ENCODE results near the gene SLC4A4. TPM values are rescaled to one million over a fixed set of nuclear protein-coding genes. Genes with fewer than 3 reads are reported as not detected.

The SLC4A4 gene
- total RNA-seq, 1 experiment from 2014 or later = not detected

DNA sequence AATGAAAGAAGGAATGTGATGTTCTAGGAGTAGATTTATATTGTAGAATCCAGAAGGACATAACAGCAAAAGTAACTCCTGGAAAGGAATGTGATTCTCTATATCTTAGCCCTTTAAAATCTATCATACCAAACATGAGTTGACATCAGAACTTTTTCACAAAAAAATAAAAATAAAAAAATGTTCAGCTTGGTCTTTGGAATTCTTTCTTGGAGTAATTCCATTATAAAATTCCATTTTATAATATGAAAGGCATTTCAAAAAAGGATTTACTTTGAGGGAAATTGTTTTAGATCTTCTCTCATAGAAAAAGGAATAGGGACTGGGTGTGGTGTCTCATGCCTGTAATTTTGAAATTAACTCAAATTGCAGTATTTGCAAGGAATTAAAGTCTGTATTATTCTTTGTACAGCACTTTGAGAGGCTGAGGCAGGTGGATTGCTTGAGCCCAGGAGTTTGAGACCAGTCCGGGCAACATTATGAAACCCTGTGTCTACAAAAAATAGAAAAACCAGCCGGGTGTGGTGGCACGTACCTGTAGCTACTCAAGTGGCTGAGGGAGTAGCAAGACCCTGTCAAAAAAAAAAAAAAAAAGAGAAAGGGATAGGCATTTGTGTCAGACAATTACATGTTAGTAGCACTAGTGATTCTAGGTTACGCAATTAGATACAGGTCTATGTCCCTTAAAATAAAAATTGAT lies 134.9 kb downstream of the SLC4A4 start:
- Mint-ChIP-seq H3K4me3 (ENCODE audit: unreplicated experiment) (no peak overlapping the region), H3K36me3 (ENCODE audit: insufficient read depth, unreplicated experiment) (no peaks in the 10 kb centered on the region), H3K9me3 (ENCODE audit: unreplicated experiment) (no peaks in the 10 kb centered on the region), H3K27ac (ENCODE audit: low read depth, unreplicated experiment) (no peak overlapping the region), H3K27me3 (ENCODE audit: insufficient read depth, unreplicated experiment) (no peaks in the 10 kb centered on the region), H3K4me1 (ENCODE audit: insufficient read depth, unreplicated experiment) (no peaks in the 10 kb centered on the region)
- no TSS peak for BruUV-seq (replicated peaks)
- intact Hi-C loops (cut with micrococcal nuclease) = no loop called here
- DNase-seq (ENCODE audit: unreplicated experiment) = no peak
- ChIA-PET POLR2A (interaction anchor here (0.6 kb wide), 1 partner anchor 9 kb away, joined by 3 read pairs; no protein-coding TSS in a partner anchor), CTCF (interaction anchor here (0.7 kb wide), 1 partner anchor 186 kb away, joined by 3 read pairs; no protein-coding TSS in a partner anchor)
- TF ChIP-seq, protein P1, sequence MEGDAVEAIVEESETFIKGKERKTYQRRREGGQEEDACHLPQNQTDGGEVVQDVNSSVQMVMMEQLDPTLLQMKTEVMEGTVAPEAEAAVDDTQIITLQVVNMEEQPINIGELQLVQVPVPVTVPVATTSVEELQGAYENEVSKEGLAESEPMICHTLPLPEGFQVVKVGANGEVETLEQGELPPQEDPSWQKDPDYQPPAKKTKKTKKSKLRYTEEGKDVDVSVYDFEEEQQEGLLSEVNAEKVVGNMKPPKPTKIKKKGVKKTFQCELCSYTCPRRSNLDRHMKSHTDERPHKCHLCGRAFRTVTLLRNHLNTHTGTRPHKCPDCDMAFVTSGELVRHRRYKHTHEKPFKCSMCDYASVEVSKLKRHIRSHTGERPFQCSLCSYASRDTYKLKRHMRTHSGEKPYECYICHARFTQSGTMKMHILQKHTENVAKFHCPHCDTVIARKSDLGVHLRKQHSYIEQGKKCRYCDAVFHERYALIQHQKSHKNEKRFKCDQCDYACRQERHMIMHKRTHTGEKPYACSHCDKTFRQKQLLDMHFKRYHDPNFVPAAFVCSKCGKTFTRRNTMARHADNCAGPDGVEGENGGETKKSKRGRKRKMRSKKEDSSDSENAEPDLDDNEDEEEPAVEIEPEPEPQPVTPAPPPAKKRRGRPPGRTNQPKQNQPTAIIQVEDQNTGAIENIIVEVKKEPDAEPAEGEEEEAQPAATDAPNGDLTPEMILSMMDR (IDR thresholded peaks at IDR 0.05; ENCODE audit: unreplicated experiment) = no peak

DNA sequence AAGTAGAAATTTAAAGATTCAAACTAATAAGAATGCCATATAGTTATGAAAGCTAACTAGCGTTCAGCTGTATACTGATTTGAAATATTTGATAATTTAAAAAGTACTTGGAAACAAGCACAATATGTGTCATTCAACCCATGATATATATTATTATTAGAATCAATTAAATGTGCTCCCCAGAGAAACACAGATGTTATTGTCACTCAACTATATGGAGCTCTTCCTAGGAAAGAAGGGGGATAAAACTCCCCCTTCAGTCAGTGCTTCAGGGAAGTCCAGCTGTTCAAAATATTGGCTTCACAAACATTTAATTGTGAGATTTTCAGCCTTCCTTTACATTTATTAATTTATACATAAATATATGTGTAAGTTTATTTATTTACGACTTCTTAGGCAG lies 135.9 kb downstream of the SLC4A4 start:
- H3K27ac Mint-ChIP-seq (ENCODE audit: low read depth, unreplicated experiment) = no peak overlapping the region
- POLR2A ChIA-PET = interaction anchor here (0.5 kb wide), 1 partner anchor 19 kb away, joined by 3 read pairs; no protein-coding TSS in a partner anchor
- BruUV-seq (replicated peaks) = no TSS peak
- H3K27me3 Mint-ChIP-seq (ENCODE audit: insufficient read depth, unreplicated experiment) = no peaks in the 10 kb centered on the region
- DNase-seq (ENCODE audit: unreplicated experiment) = no peak
- H3K9me3 Mint-ChIP-seq (ENCODE audit: unreplicated experiment) = no peaks in the 10 kb centered on the region
- CTCF ChIA-PET = interaction anchor here (0.9 kb wide), 1 partner anchor 36 kb away, joined by 3 read pairs; no protein-coding TSS in a partner anchor
- intact Hi-C loops (cut with micrococcal nuclease) = no loop called here
- no peak overlapping the region for H3K4me3 Mint-ChIP-seq (ENCODE audit: unreplicated experiment)
- no peaks in the 10 kb centered on the region for H3K4me1 Mint-ChIP-seq (ENCODE audit: insufficient read depth, unreplicated experiment)
- TF ChIP-seq, protein P1 (IDR thresholded peaks at IDR 0.05; ENCODE audit: unreplicated experiment) = no peak
- no peaks in the 10 kb centered on the region for H3K36me3 Mint-ChIP-seq (ENCODE audit: insufficient read depth, unreplicated experiment)

DNA sequence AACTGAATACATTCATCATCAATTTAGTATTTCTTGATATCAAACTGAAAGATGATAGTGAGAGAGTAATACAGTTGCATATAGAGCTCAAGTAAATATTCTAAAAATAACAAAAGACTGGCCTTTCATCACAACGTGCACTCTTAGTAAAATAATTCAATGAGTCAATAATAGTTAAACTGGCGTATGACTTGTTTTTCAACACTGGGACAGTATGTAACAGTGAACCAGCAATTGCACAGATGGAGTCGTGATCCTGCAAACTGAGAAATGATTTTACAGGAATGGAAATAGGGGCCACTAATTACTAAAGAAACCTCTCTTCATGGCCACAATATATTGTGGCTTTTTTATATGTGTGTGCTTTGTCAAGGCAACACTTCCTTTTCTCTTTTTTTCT lies 137.4 kb downstream of the SLC4A4 start:
- no peak for DNase-seq (ENCODE audit: unreplicated experiment)
- no peaks in the 10 kb centered on the region for H3K36me3 Mint-ChIP-seq (ENCODE audit: insufficient read depth, unreplicated experiment)
- CTCF ChIA-PET = interaction anchor here (0.6 kb wide), 1 partner anchor 59 kb away, joined by 3 read pairs; no protein-coding TSS in a partner anchor
- no peaks in the 10 kb centered on the region for H3K27me3 Mint-ChIP-seq (ENCODE audit: insufficient read depth, unreplicated experiment)
- TF ChIP-seq, protein P1 (IDR thresholded peaks at IDR 0.05; ENCODE audit: unreplicated experiment) = no peak
- H3K9me3 Mint-ChIP-seq (ENCODE audit: unreplicated experiment) = no peaks in the 10 kb centered on the region
- H3K4me3 Mint-ChIP-seq (ENCODE audit: unreplicated experiment) = no peak overlapping the region
- H3K27ac Mint-ChIP-seq (ENCODE audit: low read depth, unreplicated experiment) = no peak overlapping the region
- intact Hi-C loops (cut with micrococcal nuclease) = no loop called here
- POLR2A ChIA-PET = interaction anchor here (0.7 kb wide), 1 partner anchor 222 kb away, joined by 3 read pairs; no protein-coding TSS in a partner anchor
- no peaks in the 10 kb centered on the region for H3K4me1 Mint-ChIP-seq (ENCODE audit: insufficient read depth, unreplicated experiment)
- BruUV-seq (replicated peaks) = no TSS peak

DNA sequence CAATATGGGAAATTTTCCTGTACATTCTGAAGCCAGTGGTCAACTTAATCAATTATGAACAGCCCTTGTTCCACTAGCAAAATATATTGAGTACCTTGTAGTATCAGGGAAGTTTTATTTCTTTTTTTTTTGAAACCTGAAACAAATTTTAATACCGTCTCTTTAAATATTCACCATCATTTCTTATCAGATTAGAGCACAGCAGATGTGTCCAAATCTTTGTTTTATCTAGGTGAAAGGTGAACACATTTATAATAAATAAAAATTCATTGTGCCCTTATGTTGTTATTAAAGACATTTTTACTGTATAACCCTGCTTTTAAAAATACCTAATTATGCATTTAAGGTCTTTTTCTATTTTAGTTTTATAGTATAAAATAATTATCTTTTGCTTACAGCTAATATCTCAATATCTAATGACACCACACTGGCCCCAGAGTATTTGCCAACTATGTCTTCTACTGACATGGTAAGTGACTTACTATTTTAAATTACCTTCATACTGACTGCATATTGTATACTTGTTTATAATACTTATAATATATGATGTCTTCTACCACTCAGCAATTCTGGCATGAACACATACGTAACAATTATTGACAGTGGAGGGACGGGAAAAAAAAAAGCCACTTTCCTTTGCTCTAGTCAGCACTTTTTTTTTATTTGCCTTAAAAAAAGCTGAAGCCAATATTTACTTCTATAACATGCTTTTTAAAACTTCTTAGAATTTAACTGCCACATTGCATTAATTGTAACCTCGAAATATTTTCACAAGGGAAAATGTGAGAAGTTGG lies 147.9 kb downstream of the SLC4A4 start:
- no peaks in the 10 kb centered on the region for H3K9me3 Mint-ChIP-seq (ENCODE audit: unreplicated experiment)
- TF ChIP-seq, protein P1 (IDR thresholded peaks at IDR 0.05; ENCODE audit: unreplicated experiment) = no peak
- H3K27ac Mint-ChIP-seq (ENCODE audit: low read depth, unreplicated experiment) = no peak overlapping the region
- no peaks in the 10 kb centered on the region for H3K27me3 Mint-ChIP-seq (ENCODE audit: insufficient read depth, unreplicated experiment)
- intact Hi-C loops (cut with micrococcal nuclease) = no loop called here
- ChIA-PET CTCF (interaction anchor here (0.6 to 0.8 kb wide), 2 partner anchors 224 to 507 kb away, joined by 3 to 4 read pairs; no protein-coding TSS in a partner anchor), POLR2A (no interaction called here)
- H3K4me3 Mint-ChIP-seq (ENCODE audit: unreplicated experiment) = no peak overlapping the region
- no peaks in the 10 kb centered on the region for H3K4me1 Mint-ChIP-seq (ENCODE audit: insufficient read depth, unreplicated experiment)
- no TSS peak for BruUV-seq (replicated peaks)
- no peaks in the 10 kb centered on the region for H3K36me3 Mint-ChIP-seq (ENCODE audit: insufficient read depth, unreplicated experiment)
- DNase-seq (ENCODE audit: unreplicated experiment) = no peak
